GM12873 (cell line): Measurements from ENCODE around the gene CAT.

Experiments used
- TF ChIP-seq, protein P1 (sequence below): IDR thresholded peaks from 2 replicates; pipeline ENCODE4 v1.5.1; 2012; ENCODE audit warnings: low read depth, mild to moderate bottlenecking, moderate library complexity, low read length, control low read depth; ENCODE audit not compliant: insufficient read depth; ENCODE audit errors: missing control alignments

Gene CAT

DNA sequence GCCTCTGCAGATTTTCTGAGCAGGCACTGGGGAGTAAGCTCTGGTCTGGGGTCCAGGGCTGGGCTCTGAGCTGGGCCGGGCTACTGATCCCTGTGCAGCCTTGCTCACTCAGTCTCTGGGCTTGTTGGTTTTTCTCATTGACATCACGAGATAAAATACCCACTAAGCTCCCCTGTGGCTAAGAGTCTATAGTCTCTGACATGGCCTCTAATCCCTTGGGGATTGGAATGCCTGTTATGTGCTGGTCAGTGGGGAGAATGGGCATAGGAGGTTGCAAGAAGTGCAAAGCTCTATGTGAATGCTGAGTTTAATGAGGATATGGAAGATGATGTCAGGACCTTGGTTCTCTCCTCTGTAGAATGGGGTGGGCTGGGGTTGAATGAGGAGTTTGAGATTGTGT is 51.6 kb downstream of the CAT start:
- TF ChIP-seq, protein P1, sequence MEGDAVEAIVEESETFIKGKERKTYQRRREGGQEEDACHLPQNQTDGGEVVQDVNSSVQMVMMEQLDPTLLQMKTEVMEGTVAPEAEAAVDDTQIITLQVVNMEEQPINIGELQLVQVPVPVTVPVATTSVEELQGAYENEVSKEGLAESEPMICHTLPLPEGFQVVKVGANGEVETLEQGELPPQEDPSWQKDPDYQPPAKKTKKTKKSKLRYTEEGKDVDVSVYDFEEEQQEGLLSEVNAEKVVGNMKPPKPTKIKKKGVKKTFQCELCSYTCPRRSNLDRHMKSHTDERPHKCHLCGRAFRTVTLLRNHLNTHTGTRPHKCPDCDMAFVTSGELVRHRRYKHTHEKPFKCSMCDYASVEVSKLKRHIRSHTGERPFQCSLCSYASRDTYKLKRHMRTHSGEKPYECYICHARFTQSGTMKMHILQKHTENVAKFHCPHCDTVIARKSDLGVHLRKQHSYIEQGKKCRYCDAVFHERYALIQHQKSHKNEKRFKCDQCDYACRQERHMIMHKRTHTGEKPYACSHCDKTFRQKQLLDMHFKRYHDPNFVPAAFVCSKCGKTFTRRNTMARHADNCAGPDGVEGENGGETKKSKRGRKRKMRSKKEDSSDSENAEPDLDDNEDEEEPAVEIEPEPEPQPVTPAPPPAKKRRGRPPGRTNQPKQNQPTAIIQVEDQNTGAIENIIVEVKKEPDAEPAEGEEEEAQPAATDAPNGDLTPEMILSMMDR = no peak

DNA sequence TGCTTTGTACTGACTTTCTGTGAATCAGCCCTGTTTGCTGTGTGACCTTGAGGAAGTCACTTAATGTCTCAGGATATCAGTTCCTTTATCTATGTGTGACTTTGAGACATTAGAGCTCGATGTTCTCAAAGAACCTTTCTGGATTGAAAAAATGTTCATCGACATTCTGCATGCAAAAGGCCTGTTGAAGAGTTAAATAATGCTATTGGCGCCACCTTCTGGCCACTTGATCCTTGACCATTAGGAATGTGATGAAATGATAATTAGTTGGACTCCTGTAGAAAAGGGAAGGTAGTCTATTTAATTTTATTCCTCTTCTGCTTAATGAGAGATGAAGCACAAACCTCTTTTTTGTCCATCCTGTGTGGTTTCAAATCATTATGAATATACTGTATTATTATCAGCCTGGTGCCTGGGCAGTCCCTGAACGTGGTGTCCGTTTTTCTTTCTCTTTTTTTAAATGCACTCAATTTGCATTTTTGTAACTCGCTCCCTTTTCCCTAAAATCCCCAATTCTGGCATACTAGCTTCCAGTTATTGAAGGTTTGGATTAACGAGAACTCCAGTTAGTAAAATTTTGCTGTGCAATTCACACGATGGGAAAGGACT is 54.2 kb downstream of the CAT start:
- TF ChIP-seq, protein P1 = peak; percentile 56

DNA sequence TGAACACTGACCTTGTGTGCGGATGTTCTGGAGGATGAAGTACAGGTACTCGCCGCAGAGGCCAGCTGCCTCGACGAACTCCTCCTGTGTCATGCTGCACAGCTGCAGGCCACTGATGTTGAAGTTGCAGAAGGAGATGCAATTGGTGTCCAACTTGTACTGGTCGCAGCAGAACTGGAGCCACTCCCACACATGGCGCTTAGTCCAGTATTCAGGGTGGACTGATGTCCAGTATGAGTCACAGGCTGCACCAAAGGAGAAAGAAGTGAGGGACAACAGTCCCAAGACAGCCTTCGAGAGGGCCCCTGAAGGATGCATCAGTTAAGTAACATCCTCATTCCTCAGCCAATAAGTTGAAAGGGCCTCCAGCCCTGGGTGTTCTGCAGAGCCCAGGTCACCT is 54.7 kb downstream of the CAT start:
- TF ChIP-seq, protein P1 = no peak

DNA sequence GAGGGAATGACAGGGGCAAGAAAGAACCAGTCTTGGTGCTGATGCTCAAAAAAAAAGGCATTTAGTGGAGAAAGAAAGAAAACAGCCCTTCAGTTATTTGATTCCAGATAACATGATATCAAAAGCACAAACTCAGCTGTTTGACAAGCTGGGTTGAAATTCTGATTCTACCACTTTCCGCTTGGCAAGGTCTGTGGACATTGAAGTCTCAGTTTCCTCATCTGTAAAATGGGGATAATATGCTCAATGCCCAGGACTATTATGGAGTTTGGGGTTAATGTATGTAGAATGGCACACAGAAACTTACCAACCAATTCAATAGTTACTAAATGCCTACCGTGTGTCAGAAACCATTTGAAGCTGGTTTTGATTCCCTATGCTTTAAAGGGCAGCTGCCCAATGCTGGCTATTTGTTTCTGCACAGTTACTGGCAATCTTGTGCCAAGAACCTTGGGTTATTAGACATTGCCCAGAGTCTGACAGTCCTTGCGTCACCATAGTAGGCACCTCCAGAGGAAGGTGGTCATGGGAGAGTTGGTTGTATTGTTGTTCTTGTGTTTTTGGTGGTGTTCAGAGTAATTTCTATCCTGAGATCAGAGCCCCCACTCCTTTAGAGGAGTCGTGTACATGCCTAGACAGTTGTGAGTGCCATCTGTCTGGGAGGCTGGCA is 55.3 kb downstream of the CAT start:
- TF ChIP-seq, protein P1 = no peak

DNA sequence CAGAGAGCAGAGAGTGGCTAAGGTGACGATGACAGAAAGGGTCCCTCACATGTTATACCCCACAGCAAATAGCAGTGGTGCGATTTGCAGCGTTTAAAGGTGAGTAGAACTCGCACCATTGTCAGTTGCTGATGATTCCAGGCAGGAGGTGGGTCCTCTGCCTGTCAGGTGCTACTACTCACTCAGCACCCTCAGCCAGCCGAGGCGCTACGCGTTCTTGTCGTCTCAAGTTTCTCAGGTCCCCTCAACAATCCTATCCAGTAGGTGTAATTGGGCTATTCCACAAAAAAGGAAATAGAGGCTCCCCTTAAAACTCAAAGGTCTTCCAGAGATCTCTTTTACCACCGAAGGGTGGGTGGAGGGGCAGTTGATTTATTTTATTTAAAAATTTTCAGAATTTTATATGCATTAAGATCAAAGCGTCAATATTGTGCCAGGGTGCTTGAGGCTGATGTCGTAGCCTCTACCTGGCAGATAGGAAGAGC is 56.5 kb downstream of the CAT start:
- TF ChIP-seq, protein P1 = no peak

DNA sequence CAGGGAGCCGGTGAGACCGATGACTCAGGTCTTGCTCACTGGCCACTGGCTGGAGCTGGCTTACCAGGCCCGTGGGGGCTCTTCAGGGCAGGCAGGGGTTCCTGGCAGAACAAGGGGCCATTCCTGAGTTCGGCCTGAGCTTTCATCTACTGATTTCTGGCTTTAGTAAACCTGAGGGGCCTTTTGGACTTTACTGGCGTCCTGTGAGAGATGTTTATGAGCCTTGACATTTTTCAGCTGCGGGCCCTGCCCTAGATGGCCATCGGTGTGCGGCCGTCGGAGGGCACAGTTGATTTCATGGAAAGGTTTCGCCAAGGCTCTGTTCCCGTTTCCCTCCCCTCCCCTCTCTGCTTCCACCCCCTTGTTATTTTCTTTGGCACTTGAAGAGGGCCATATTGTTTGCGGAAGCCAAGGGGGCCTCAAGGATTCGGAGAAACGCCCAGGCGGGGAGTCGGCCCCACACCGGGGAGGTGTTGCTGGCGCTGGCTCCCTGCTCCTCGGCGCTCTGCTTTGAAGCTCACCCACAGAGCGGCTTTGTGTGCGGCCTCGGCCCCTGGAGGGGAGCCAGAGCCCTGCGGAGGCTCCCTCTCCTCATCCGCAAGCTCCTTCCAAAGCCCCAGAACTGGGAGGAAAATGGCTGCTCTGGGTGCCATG is 57.1 kb downstream of the CAT start:
- TF ChIP-seq, protein P1 = no peak
